Measurements from ENCODE around the gene ANOS1. TPM values are rescaled to one million over a fixed set of nuclear protein-coding genes. Genes with fewer than 3 reads are reported as not detected.

ANOS1 gene
- total RNA-seq, 1 experiment from 2014 or later = 54.9 TPM

GRCh38 chrX:8683687-8684086 lies 48.2 kb downstream of the ANOS1 start:
- H2BK5ac ChIP-seq (ENCODE audit: insufficient read length, low read length) = no peak overlapping the region
- H3K27ac Mint-ChIP-seq = peak overlapping the region; percentile 58 to 88 (median 60); a peak in 4 of 7 replicates
- H3K27me3 ChIP-seq (ENCODE audit: insufficient read depth, low read length) = no peaks in the 10 kb centered on the region
- no peak overlapping the region for H2BK12ac ChIP-seq (ENCODE audit: insufficient read length, low read depth, low read length)
- H3K4ac ChIP-seq (ENCODE audit: low read depth, low read length) = no peak overlapping the region
- no peaks in the 10 kb centered on the region for H3K9me3 ChIP-seq (ENCODE audit: control insufficient read depth, low read depth, low read length)
- H4K20me1 ChIP-seq (ENCODE audit: control insufficient read depth, insufficient read depth, insufficient read length) = no peaks in the 10 kb centered on the region
- H3K27me3 Mint-ChIP-seq (ENCODE audit: low read depth) = no peaks in the 10 kb centered on the region
- H3K4me1 Mint-ChIP-seq = peaks cover 67 to 74% of the 10 kb centered on the region in 2 experiments
- peaks cover 7% of the 10 kb centered on the region; the same call in 1 of the 2 replicates for H3K79me2 ChIP-seq (ENCODE audit: insufficient read depth, low read length)
- no peak overlapping the region for H2BK20ac ChIP-seq (ENCODE audit: low read depth, low read length, poor library complexity, severe bottlenecking)
- no peak overlapping the region for H3K23ac ChIP-seq (ENCODE audit: insufficient read length, low read depth, low read length)
- no peak overlapping the region for H4K8ac ChIP-seq (replicated peaks; ENCODE audit: insufficient read length, low read depth, low read length)
- H2BK15ac ChIP-seq (ENCODE audit: low read depth, low read length) = no peak overlapping the region
- no peak overlapping the region for H4K5ac ChIP-seq (ENCODE audit: insufficient read length, low read depth, low read length)
- no peak overlapping the region for H2AFZ ChIP-seq (ENCODE audit: low read length)
- no peak overlapping the region for H3K9ac ChIP-seq (ENCODE audit: extremely low read depth, insufficient read length, low read length)
- peaks cover 19 to 43% (median 22%) of the 10 kb centered on the region in 3 experiments; a peak in 6 of 7 replicates for H3K36me3 Mint-ChIP-seq (ENCODE audit: insufficient read depth in 1 of 3, low read depth in 3 of 3)
- H3K27ac ChIP-seq (ENCODE audit: insufficient read length, low read depth, low read length) = no peak overlapping the region
- no CpG with 5 or more reads among the region's 5 CpGs for WGBS (ENCODE audit: extremely low coverage, insufficient read length, low lambda C conversion rate)
- no peak overlapping the region for H3K18ac ChIP-seq (ENCODE audit: insufficient read length, low read depth, low read length)
- no peak overlapping the region for H3K4me2 ChIP-seq (ENCODE audit: insufficient read depth, insufficient read length, low read length)
- no peak overlapping the region for H2BK120ac ChIP-seq (ENCODE audit: low read depth, low read length, poor library complexity, severe bottlenecking)
- H4K91ac ChIP-seq (ENCODE audit: insufficient read length, low read depth, low read length) = no peak overlapping the region
- no peaks in the 10 kb centered on the region for H3K9me3 Mint-ChIP-seq
- H3K23me2 ChIP-seq (ENCODE audit: insufficient read length, low read depth, low read length, poor library complexity, severe bottlenecking) = no peaks in the 10 kb centered on the region
- peaks cover 8% of the 10 kb centered on the region for H3K4me1 ChIP-seq (ENCODE audit: insufficient read depth, low read length)
- no peak overlapping the region for H3K4me3 Mint-ChIP-seq
- no peak overlapping the region for H2AK5ac ChIP-seq (ENCODE audit: insufficient read length, low read length)
- H3K79me1 ChIP-seq (ENCODE audit: insufficient read depth, low read depth, low read length, poor library complexity, severe bottlenecking) = peaks cover 2% of the 10 kb centered on the region
- no peak overlapping the region for H3T11ph ChIP-seq (ENCODE audit: low read length)
- no peak overlapping the region for H3K14ac ChIP-seq (ENCODE audit: insufficient read depth, low read length)
- no peak for DNase-seq
- TF ChIP-seq, protein P1, sequence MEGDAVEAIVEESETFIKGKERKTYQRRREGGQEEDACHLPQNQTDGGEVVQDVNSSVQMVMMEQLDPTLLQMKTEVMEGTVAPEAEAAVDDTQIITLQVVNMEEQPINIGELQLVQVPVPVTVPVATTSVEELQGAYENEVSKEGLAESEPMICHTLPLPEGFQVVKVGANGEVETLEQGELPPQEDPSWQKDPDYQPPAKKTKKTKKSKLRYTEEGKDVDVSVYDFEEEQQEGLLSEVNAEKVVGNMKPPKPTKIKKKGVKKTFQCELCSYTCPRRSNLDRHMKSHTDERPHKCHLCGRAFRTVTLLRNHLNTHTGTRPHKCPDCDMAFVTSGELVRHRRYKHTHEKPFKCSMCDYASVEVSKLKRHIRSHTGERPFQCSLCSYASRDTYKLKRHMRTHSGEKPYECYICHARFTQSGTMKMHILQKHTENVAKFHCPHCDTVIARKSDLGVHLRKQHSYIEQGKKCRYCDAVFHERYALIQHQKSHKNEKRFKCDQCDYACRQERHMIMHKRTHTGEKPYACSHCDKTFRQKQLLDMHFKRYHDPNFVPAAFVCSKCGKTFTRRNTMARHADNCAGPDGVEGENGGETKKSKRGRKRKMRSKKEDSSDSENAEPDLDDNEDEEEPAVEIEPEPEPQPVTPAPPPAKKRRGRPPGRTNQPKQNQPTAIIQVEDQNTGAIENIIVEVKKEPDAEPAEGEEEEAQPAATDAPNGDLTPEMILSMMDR (conservative IDR thresholded peaks at IDR 0.05) = no peak
- no peak overlapping the region for H3K56ac ChIP-seq (ENCODE audit: insufficient read length, low read depth, low read length)
